Stimulated activated effector memory CD8-positive, alpha-beta T cell treated with anti-CD3 and anti-CD28 coated beads, Interleukin-12 subunit alpha, Interleukin-12 subunit beta, amount 100 ng/mL, for 72 hours (primary cell): Measurements from ENCODE around the gene UNC5CL.
"Not testable (repeated sequence)": the region's sequence is repeated elsewhere in the genome, so short reads cannot be mapped to it uniquely, and the experiment has no call there.

Source experiments
- ATAC-seq: fragments of 150-1000 bp; cut with Tn5 transposase; 2 replicates; pipeline ENCODE4 v1.10.0; 2021
- DNase-seq, 2 donors: peaks; one replicate each; pipeline ENCODE4 v3.0.0; 2021 to 2022; ENCODE audit warnings: low spot score in 2 of 2
- H3K27ac Mint-ChIP-seq: one replicate; pipeline ENCODE4 v1.8.0; 2022; ENCODE audit warnings: mild to moderate bottlenecking, mixed read lengths
- H3K36me3 Mint-ChIP-seq: one replicate; pipeline ENCODE4 v1.8.0; 2022; ENCODE audit warnings: mild to moderate bottlenecking, mixed read lengths
- H3K4me1 Mint-ChIP-seq: one replicate; pipeline ENCODE4 v1.8.0; 2022; ENCODE audit warnings: mixed read lengths
- H3K4me3 Mint-ChIP-seq: one replicate; pipeline ENCODE4 v1.8.0; 2022; ENCODE audit warnings: mild to moderate bottlenecking, mixed read lengths
- H3K9me3 Mint-ChIP-seq: one replicate; pipeline ENCODE4 v1.8.0; 2022; ENCODE audit warnings: mixed read lengths

UNC5CL gene

DNA sequence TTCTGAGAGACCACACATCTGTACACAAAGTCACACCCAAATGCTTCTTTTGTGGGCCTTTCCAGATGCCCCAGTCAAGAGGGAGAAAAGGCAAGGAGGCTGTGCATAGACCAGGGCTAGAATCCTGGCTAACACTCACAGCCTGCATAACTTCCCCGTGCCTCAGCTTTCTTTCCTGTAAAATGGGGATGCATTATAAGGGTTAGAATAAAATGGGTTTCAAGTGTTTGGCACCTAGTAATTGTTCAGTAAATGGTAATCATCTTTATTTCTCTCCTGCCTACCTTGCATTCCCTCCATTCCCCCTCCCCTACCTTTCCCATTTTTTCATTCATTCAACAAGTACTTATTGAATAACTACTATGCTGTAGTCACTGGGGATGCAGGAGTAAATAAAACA, 29.4 kb downstream of the UNC5CL start:
- Mint-ChIP-seq H3K36me3 (no peaks in the 10 kb centered on the region), H3K4me1 (no peaks in the 10 kb centered on the region)

DNA sequence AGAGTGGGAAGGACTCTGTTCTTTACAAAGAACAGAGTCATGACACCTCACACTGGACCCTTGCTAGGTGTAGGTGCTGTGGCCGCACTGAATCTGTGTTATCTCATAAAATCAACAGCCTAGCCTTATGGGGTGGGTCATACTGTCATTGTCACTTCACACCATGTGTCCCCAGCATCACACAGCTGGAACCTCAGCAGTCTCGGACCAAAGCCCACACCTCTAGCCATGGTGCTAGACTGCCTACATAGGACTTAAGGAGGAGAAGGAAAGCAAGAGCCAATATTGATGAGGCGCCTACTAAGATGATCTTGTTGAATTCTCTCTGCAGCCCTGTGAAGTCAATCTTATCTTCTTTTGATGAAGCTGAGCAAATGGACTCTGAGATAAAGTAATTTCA, 31.0 kb downstream of the UNC5CL start:
- ATAC-seq (no peak), DNase-seq (no peak)
- no peaks in the 10 kb centered on the region for H3K4me1 Mint-ChIP-seq
- no peak overlapping the region for H3K4me3 Mint-ChIP-seq
- no peak overlapping the region for H3K27ac Mint-ChIP-seq
- H3K36me3 Mint-ChIP-seq: no peaks in the 10 kb centered on the region
- no peaks in the 10 kb centered on the region for H3K9me3 Mint-ChIP-seq

More for the DNA sequence above, 29.4 kb downstream of the UNC5CL start:
- H3K4me3 Mint-ChIP-seq: no peak overlapping the region
- no peak overlapping the region for H3K27ac Mint-ChIP-seq
- H3K9me3 Mint-ChIP-seq: no peaks in the 10 kb centered on the region
- ATAC-seq (no peak), DNase-seq (no peak)

GRCh38 chr6:41006980-41007379, 32.0 kb downstream of the UNC5CL start:
- H3K36me3 Mint-ChIP-seq, ATAC-seq, H3K9me3 Mint-ChIP-seq, H3K4me1 Mint-ChIP-seq, H3K4me3 Mint-ChIP-seq, H3K27ac Mint-ChIP-seq, DNase-seq: not testable (repeated sequence)

- not testable (repeated sequence) for H3K9me3 Mint-ChIP-seq, H3K36me3 Mint-ChIP-seq, H3K27ac Mint-ChIP-seq, H3K4me3 Mint-ChIP-seq, H3K4me1 Mint-ChIP-seq
- DNase-seq (peak; percentile 42 to 71), ATAC-seq (peak; percentile 62)
These were observed 32.8 kb downstream of the UNC5CL start for GRCh38 chr6:41006217-41006616.

DNA sequence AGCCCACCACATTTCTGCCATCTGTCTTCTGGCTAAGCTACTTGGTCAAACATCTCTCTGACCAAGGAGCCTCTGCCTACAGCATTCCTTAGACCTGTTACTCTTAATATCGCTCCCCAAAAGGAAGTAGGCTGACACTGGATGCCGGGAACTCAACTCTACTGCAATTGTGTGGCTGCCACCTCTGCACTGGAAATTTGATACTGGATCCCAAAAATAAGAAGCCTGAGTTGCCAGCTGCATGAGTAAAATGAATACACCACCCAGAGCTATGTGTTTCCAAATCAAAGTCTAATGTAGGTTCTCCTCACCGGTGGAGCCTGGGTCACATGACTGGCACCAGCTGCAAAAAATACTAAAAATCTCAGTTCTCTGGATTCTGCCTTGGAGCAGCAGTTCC, 36.9 kb downstream of the UNC5CL start:
- no peaks in the 10 kb centered on the region for H3K36me3 Mint-ChIP-seq
- no peak overlapping the region for H3K27ac Mint-ChIP-seq
- H3K4me1 Mint-ChIP-seq: no peaks in the 10 kb centered on the region
- ATAC-seq (no peak), DNase-seq (no peak)
- no peak overlapping the region for H3K4me3 Mint-ChIP-seq
- H3K9me3 Mint-ChIP-seq: no peaks in the 10 kb centered on the region

- no peaks in the 10 kb centered on the region for H3K36me3 Mint-ChIP-seq
- no peak overlapping the region for H3K4me3 Mint-ChIP-seq
- ATAC-seq (peak; percentile 11), DNase-seq (no peak)
- H3K4me1 Mint-ChIP-seq: no peaks in the 10 kb centered on the region
- H3K9me3 Mint-ChIP-seq: no peaks in the 10 kb centered on the region
- H3K27ac Mint-ChIP-seq: no peak overlapping the region
These were observed 38.8 kb downstream of the UNC5CL start for GRCh38 chr6:41000248-41000647.

DNA sequence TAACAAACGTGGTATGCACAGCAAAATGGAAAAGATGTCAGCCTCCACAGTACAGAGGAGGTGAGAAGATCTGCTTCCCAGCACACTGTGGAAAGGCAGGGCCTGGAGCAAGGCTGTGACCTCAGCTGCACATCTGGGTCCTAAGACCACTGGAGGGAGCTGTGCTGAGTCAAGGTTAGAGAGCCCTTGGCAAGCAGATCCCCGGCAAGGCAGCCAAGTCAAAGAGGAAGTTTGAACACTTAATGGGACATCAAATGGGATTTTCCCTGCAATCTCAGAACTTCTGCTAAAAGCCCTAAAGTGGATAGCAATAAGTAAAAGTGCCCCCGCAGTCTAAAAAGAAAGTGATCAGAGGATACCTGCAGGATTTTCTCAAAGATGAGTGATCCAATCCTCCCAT, 39.5 kb downstream of the UNC5CL start:
- ATAC-seq (peak; percentile 51), DNase-seq (no peak)
- Mint-ChIP-seq H3K4me1 (no peaks in the 10 kb centered on the region), H3K4me3 (no peak overlapping the region), H3K36me3 (no peaks in the 10 kb centered on the region), H3K9me3 (no peaks in the 10 kb centered on the region), H3K27ac (no peak overlapping the region)

GRCh38 chr6:40998661-40999060, 40.4 kb downstream of the UNC5CL start:
- H3K4me3 Mint-ChIP-seq: no peak overlapping the region
- H3K4me1 Mint-ChIP-seq: no peaks in the 10 kb centered on the region
- no peaks in the 10 kb centered on the region for H3K9me3 Mint-ChIP-seq
- DNase-seq (no peak), ATAC-seq (no peak)
- no peak overlapping the region for H3K27ac Mint-ChIP-seq
- no peaks in the 10 kb centered on the region for H3K36me3 Mint-ChIP-seq

GRCh38 chr6:40997234-40997957, 41.6 kb downstream of the UNC5CL start:
- no peaks in the 10 kb centered on the region for H3K4me1 Mint-ChIP-seq
- no peak overlapping the region for H3K27ac Mint-ChIP-seq
- DNase-seq (no peak), ATAC-seq (no peak)
- H3K9me3 Mint-ChIP-seq: no peaks in the 10 kb centered on the region
- H3K36me3 Mint-ChIP-seq: no peaks in the 10 kb centered on the region
- no peak overlapping the region for H3K4me3 Mint-ChIP-seq

DNA sequence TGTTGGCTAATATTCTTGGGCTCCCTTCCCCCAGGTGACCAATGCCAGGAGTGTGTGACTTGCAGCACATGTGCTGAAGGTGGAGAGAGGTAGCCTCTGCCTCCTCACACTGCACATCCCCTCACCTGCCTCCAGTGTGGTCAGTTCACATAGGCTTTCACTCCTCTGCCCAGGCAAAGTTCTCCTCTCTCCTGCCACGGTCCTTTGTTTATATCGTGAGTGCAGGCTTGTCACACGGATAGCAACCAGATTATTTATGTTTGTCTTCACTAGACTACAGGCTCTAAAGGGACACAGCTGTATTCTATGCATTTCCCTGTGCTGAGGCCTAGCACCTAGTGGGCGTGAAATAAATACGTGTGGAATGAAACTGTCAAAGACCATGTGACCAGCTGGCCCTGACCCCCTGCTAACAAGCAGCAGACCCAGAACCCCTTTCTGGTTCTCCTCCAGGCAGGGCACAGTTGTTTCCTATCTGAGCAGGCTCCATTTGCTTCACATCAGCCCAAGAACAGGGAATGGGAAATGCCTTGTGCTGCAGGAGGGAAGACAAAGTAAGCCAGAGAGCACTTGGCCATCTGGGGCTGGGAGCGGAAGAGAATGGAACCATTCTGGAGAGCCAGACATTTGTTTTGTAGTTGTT, 42.3 kb downstream of the UNC5CL start:
- H3K27ac Mint-ChIP-seq: no peak overlapping the region
- H3K4me1 Mint-ChIP-seq: no peaks in the 10 kb centered on the region
- DNase-seq (no peak), ATAC-seq (no peak)
- H3K36me3 Mint-ChIP-seq: no peaks in the 10 kb centered on the region
- H3K9me3 Mint-ChIP-seq: no peaks in the 10 kb centered on the region
- H3K4me3 Mint-ChIP-seq: no peak overlapping the region

DNA sequence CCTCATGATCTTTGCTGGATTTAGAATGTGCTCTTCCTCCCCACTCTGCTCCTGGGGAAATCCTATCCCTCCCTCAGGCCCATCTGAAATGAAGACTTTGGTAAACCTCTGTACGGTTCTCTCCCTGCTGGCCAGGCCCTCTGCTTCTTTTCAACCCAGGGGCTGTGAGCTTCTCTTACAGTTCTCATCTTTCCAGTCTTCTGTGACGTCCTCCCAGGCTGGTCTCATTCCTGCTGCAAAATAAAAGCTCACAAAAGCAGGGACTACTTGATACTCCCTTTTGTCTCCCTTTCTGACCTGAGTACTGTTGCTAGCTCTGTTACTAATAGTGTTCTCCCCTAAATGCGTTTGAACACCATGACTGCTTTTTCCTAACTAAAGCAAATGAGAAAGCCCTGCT, 46.3 kb downstream of the UNC5CL start:
- H3K4me3 Mint-ChIP-seq: no peak overlapping the region
- no peaks in the 10 kb centered on the region for H3K4me1 Mint-ChIP-seq
- H3K27ac Mint-ChIP-seq: no peak overlapping the region
- no peaks in the 10 kb centered on the region for H3K36me3 Mint-ChIP-seq
- no peaks in the 10 kb centered on the region for H3K9me3 Mint-ChIP-seq
- ATAC-seq (no peak), DNase-seq (no peak)

DNA sequence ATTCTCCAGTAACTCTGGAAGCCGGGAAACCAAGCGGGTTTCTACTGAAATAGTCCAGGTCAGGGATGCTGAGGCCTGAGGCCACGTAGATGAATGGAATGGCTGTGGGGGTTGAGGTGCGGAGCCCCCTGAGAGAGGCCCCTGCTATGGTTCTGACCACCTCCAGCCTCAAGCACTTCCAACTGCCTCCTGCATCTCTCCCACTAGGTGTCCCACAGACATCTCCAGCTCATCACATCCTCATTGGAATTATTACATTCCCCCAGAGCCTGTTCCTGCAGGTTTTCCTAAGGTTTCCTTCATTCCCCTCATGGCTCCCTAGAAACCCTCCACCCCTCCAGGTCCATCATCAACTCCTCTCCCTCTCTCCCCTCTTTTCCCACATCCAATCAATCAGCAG, 48.7 kb downstream of the UNC5CL start:
- ATAC-seq (no peak), DNase-seq (no peak)
- no peaks in the 10 kb centered on the region for H3K4me1 Mint-ChIP-seq
- H3K9me3 Mint-ChIP-seq: no peaks in the 10 kb centered on the region
- H3K4me3 Mint-ChIP-seq: no peak overlapping the region
- no peaks in the 10 kb centered on the region for H3K36me3 Mint-ChIP-seq
- H3K27ac Mint-ChIP-seq: no peak overlapping the region

- no peak overlapping the region for H3K27ac Mint-ChIP-seq
- no peak for DNase-seq
- no peak for ATAC-seq
- no peak overlapping the region for H3K4me3 Mint-ChIP-seq
- H3K36me3 Mint-ChIP-seq: no peaks in the 10 kb centered on the region
- no peaks in the 10 kb centered on the region for H3K4me1 Mint-ChIP-seq
- H3K9me3 Mint-ChIP-seq: no peaks in the 10 kb centered on the region
These were observed 49.5 kb downstream of the UNC5CL start for GRCh38 chr6:40989204-40990169.

- DNase-seq: no peak
- Mint-ChIP-seq H3K36me3 (no peaks in the 10 kb centered on the region), H3K4me3 (no peak overlapping the region), H3K27ac (no peak overlapping the region), H3K4me1 (no peaks in the 10 kb centered on the region), H3K9me3 (no peaks in the 10 kb centered on the region)
- no peak for ATAC-seq
These were observed 50.4 kb downstream of the UNC5CL start for GRCh38 chr6:40988634-40989033.

DNA sequence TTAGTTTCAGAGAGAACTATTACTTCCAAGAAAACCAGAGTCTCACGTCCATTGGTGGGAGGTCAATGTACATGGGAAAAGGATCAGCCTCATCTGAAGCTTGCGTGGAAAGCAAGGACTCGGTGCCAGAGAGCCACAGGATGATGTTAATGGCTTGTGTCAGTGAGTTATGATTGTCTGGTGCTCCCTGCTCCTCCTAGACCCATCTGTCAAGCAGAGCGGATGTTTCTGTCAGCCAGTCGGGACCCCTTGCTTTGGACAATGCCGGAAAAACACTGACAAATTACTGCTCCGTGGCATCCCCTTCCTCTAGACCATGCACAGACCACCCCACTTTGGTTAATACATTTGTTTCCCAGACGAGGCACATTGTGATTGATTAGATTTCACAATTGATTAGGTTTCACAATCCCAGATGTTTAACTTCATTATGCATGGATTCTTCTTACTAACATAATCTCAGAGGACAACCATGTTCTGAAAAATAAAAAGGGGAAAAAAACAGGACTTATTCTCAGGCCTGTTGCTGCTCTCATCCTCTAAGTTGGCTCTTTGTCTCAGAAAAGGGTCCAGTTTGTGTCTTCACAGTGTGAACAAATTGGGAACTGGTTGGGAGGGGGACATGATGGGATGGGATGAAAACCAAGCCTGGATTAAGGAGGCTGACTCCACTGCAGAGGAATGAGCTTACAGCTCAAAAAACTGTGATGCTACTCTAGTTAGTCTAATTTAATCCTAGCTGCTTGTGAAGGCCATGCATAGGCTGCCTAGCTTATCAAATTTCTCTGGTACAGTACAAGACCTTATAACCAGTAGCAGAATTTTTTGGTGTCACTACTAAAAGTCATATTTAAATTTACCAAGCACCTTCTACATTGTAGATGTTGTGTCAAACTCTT, 51.9 kb downstream of the UNC5CL start:
- DNase-seq (no peak), ATAC-seq (no peak)
- H3K9me3 Mint-ChIP-seq: no peaks in the 10 kb centered on the region
- H3K4me1 Mint-ChIP-seq: no peaks in the 10 kb centered on the region
- no peak overlapping the region for H3K4me3 Mint-ChIP-seq
- H3K36me3 Mint-ChIP-seq: no peaks in the 10 kb centered on the region
- no peak overlapping the region for H3K27ac Mint-ChIP-seq
